ENCODE measurements around the gene JSRP1. TPM values are rescaled to one million over a fixed set of nuclear protein-coding genes. Genes with fewer than 3 reads are reported as not detected.
A peak's percentile ranks its signal among the peaks of the same experiment; 100 is the strongest.
"Not testable (repeated sequence)": the region's sequence is repeated elsewhere in the genome, so short reads cannot be mapped to it uniquely, and the experiment has no call there.

JSRP1 gene
- total RNA-seq, 2 experiments from 2014 or later, result 0.56 to 1.2 TPM

DNA sequence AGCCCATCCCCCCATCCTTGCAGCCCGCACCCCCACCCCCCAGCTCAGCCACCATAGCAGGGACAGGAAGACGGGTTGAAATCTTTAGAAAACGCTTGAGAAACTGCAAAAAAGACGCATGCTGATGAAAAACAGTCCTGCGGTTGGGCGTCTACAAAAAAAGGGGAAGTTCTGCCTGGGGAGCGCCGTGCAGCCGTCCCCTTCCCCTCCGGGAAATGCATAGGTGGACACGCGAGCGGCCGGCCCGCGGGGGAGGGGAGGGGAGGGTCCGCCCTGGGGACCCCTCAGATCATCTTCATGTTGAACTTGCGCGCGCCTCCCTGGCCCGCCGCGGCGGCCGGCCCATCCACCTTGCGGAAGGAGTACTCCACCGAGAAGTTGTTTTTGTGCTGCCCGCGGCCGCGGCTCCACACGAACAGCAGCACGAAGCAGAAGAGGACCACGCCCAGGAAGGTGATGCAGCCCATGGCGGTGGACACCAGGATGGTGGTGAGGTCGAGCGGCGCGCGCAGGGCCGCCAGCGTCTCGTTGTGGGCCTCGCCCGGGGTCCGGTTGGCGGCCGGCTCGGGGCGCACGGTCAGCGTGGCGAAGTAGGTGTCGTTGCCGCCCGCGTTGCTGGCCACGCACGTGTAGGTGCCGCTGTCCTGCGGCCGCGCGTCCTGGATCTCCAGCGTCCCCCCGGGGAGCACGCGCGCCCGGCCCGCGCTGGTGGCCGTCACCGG lies 33.7 kb upstream of the JSRP1 start:
- Mint-ChIP-seq H3K36me3 (no peaks in the 10 kb centered on the region), H3K27me3 (peaks cover 8% of the 10 kb centered on the region), H3K9me3 (no peaks in the 10 kb centered on the region), H3K27ac (no peak overlapping the region), H3K4me3 (peak overlapping the region; percentile 70), H3K4me1 (ENCODE audit: low read depth) (peaks cover 21% of the 10 kb centered on the region)
- peak; percentile 65 for DNase-seq
- intact Hi-C loops (cut with micrococcal nuclease), result no loop called here
- ChIA-PET POLR2A (interaction anchor here (1.0 kb wide), 1 partner anchor 38 kb away, joined by 4 read pairs; the partner anchor contains the start of genes LSM7 and SPPL2B), CTCF (interaction anchor here (1.0 to 1.6 kb wide), 3 partner anchors 15 to 347 kb away, joined by 3 to 10 read pairs (median 4); no protein-coding TSS in a partner anchor)

DNA sequence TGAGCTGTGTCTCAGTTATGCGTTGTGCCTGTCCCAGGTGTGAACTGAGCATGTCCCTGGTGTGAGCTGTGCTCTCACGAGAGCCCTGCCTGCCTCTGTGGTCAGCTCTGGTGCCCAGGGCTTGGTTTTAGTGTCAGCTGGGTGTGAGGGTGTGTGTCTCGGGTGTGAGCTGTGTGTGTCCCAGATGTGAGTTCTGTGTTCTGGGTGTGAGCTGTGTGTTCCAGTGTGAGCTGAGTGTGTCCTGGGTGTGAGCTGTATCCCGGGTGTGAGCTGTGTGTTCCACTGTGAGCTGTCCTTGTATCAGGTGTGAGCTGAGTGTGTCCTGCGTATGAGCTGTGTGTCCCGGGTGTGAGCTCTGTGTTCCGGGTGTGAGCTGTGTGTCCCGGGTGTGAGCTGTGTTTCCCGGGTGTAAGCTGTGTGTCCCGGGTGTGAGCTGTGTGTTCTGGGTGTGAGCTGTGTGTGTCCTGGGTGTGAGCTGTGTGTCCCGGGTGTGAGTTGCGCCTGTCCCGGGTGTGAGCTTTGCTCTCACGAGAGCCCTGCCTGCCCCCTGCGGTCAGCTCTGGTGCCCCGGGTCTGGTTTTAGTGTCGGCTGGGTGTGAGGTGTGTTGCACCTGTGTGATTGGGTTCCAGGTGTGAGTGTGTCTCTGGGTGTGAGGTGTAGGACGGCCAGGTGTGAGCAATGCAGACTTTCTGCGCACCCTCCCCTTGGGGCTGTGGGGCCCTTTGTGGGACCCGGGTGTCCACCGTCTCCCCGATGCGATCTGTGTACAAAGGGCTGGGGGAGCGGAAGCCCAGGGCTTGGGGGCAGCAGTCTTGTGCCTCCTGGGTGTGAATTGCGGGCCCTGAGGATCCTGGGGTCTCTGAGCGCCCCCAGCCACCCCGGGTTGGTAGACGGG lies 32.8 kb upstream of the JSRP1 start:
- no peak overlapping the region for H3K27ac Mint-ChIP-seq
- ChIA-PET POLR2A (interaction anchor here (0.8 to 1.0 kb wide), 2 partner anchors 39 to 264 kb away, joined by 3 to 4 read pairs; partner anchors contain the start of genes LSM7 and SPPL2B), CTCF (interaction anchor here (0.7 to 2.0 kb wide), 7 partner anchors 14 to 348 kb away, joined by 3 to 10 read pairs (median 4); no protein-coding TSS in a partner anchor)
- DNase-seq, result no peak
- intact Hi-C loops (cut with micrococcal nuclease), result no loop called here
- peak overlapping the region; percentile 70 for H3K4me3 Mint-ChIP-seq
- H3K27me3 Mint-ChIP-seq, result peaks cover 8% of the 10 kb centered on the region
- H3K9me3 Mint-ChIP-seq, result no peaks in the 10 kb centered on the region
- H3K36me3 Mint-ChIP-seq, result no peaks in the 10 kb centered on the region
- peaks cover 21% of the 10 kb centered on the region for H3K4me1 Mint-ChIP-seq (ENCODE audit: low read depth)

DNA sequence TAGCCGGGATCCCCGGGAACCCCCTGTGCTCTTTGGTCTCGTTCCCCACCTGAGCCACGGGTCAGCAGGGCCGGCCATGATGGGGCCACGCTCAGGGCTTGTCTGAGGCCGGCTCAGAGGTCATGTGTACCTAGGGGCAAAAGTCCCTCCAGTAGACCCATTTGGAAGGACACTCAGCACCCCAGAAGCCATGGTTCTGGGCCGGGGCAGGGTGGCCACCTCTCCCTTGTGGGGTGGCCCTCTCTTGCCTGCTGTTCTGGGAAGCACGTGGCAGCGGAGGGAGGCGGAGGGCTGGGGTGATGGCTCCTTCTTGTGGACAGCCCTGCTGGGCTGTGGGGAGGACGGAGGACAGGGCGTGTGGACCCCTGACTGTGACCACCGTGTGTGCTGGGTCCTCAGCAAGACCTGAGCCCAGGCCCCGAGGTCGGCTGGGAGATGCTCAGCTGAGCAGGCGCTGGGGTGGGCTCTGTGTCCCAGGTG lies 32.2 kb upstream of the JSRP1 start:
- intact Hi-C loops (cut with micrococcal nuclease), result no loop called here
- peak overlapping the region; percentile 70 for H3K4me3 Mint-ChIP-seq
- ChIA-PET POLR2A (interaction anchor here (0.8 kb wide), 1 partner anchor 265 kb away, joined by 3 read pairs; no protein-coding TSS in a partner anchor), CTCF (interaction anchor here (0.7 to 2.0 kb wide), 6 partner anchors 13 to 349 kb away, joined by 3 to 10 read pairs (median 4); no protein-coding TSS in a partner anchor)
- H3K4me1 Mint-ChIP-seq (ENCODE audit: low read depth), result peaks cover 21% of the 10 kb centered on the region
- no peaks in the 10 kb centered on the region for H3K9me3 Mint-ChIP-seq
- no peaks in the 10 kb centered on the region for H3K36me3 Mint-ChIP-seq
- DNase-seq, result no peak
- peaks cover 8% of the 10 kb centered on the region for H3K27me3 Mint-ChIP-seq
- H3K27ac Mint-ChIP-seq, result no peak overlapping the region

DNA sequence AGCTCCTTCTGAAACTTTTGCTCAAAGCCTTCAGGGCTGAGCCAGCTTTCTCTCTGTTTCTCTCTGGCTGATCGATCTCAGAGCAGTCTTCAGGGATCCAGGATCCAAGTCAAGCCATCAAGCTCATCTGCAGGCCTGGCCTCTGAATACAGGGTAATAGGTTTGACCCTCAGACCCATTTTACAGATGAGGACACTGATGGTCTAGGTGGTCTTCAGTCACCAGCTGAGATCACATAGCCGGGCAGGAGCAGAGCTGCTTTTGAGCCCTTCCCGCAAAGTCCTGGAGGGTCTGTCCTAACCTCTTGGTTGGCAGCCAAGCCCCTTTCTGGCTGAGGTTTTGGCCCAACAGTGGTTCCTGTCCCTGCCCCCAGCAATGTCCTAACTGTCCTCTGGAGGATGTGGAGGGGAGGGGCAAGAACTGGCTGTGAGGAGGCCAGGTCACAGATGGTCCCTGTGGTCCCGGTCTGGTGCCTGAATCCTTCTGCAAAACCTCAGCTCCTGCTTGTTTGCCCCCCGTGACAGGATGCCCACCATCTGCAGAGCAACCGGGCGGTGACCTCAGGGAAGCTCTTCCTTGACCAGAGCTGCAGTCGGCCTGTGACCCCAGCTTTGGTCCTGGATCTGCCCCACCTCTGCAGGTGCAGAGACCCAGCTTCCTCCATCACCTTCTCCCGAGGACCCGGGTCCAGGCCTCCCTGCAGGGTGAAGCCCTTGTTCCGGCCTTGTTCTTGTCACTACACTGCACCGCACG lies 31.5 kb upstream of the JSRP1 start:
- no peak for DNase-seq
- no peak overlapping the region for H3K27ac Mint-ChIP-seq
- H3K9me3 Mint-ChIP-seq, result no peaks in the 10 kb centered on the region
- H3K4me3 Mint-ChIP-seq, result no peak overlapping the region
- intact Hi-C loops (cut with micrococcal nuclease), result no loop called here
- CTCF ChIA-PET, result interaction anchor here (1.1 to 2.0 kb wide), 4 partner anchors 13 to 326 kb away, joined by 4 to 10 read pairs (median 6); no protein-coding TSS in a partner anchor
- POLR2A ChIA-PET, result no interaction called here
- peaks cover 8% of the 10 kb centered on the region for H3K27me3 Mint-ChIP-seq
- peaks cover 24% of the 10 kb centered on the region for H3K4me1 Mint-ChIP-seq (ENCODE audit: low read depth)
- H3K36me3 Mint-ChIP-seq, result no peaks in the 10 kb centered on the region

DNA sequence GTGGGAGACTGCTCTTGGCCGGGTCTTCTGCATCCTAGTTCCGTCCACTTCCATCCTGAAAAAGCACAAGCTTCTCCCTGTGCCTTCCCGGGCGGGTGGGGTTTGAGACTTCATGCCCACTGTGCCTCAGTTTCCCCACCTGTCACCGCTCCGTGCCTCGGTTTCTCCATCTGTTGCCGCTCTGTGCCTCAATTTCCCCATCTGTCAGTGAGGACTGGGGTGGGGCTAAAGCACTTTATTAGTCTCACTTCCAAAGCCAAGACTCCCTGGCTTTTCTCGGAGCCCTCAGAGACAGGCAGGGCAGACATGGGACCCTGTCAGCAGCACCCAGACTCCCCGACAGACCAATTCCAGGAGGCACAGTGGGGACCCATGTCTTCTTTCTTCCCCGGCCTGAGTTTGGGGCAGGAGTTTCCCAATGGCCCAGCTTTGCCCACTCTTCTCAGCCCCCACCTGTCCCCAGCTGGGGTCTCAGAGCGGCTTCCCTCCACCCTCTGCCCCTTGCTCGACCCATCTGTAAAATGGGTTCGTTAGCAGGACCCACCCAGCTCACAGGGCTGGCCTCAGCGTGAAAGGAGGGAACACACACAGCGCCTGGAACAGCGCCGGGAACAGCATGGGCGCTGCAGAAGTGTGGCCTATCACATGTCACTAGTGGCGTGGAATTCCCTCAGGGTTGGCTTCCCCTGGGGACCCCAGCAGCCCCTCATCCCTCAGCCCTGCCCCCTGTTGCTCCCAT lies 30.4 kb upstream of the JSRP1 start:
- intact Hi-C loops (cut with micrococcal nuclease), result no loop called here
- POLR2A ChIA-PET, result no interaction called here
- CTCF ChIA-PET, result interaction anchor here (0.7 to 1.1 kb wide), 4 partner anchors 13 to 106 kb away, joined by 3 to 4 read pairs (median 3); no protein-coding TSS in a partner anchor
- no peak for DNase-seq
- no peaks in the 10 kb centered on the region for H3K9me3 Mint-ChIP-seq
- H3K36me3 Mint-ChIP-seq, result no peaks in the 10 kb centered on the region
- no peak overlapping the region for H3K4me3 Mint-ChIP-seq
- no peak overlapping the region for H3K27ac Mint-ChIP-seq
- H3K27me3 Mint-ChIP-seq, result peaks cover 8% of the 10 kb centered on the region
- H3K4me1 Mint-ChIP-seq (ENCODE audit: low read depth), result peaks cover 35% of the 10 kb centered on the region

DNA sequence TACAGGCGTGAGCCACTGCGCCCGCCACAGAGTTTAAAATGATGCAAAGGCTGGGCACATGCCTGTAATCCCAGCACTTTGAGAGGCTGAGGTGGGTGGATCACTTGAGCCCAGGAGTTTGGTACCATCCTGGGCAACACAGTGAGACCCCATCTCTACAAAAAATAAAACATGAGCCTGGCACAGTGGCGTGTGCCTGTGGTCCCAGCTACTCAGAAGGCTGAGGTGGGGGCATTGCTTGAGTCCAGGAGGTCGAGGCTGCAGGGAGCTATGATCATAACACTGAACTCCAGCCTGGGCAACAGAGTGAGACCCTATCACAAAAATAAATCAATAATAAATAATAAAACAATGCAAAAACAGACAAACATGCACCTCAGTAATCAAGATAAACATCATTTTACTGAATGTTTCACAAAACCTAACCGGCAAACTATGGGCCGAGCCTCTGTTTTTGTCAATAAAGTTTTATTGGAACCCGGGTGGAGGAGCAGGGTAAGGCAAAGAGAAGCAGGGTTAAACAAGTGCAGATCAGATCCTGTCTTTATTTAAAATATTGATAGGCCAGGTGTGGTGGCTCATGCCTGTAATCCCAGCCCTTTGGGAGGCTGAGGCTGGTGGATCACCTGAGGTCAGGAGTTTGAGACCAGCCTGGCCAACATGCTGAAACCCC lies 27.8 kb upstream of the JSRP1 start:
- no peak for DNase-seq
- ChIA-PET POLR2A (no interaction called here), CTCF (no interaction called here)

DNA sequence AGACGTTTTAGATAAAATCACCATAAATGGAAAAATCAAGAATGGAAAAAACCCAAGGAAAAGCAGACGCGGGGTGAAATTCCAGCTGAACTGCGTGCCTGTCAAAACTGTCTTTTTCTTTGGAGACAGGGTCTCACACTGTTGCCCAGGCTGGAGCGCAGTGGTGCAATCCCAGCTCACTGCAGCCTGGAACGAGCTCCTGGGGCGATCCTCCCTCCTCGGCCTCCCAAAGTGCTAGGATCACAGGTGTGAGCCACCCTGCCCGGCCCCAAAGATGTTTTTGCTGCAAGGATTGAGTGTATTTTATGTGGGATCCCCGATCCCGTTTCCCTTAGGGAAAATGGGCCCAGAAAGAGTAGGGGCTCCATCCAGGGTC lies 26.6 kb upstream of the JSRP1 start:
- Mint-ChIP-seq H3K36me3 (no peaks in the 10 kb centered on the region), H3K4me3 (no peak overlapping the region), H3K27ac (no peak overlapping the region), H3K9me3 (no peaks in the 10 kb centered on the region), H3K4me1 (ENCODE audit: low read depth) (peaks cover 15% of the 10 kb centered on the region), H3K27me3 (no peaks in the 10 kb centered on the region)
- ChIA-PET POLR2A (no interaction called here), CTCF (interaction anchor here (1.2 kb wide), 1 partner anchor 328 kb away, joined by 4 read pairs; no protein-coding TSS in a partner anchor)
- no peak for DNase-seq
- intact Hi-C loops (cut with micrococcal nuclease), result no loop called here

More for the DNA sequence above, 27.8 kb upstream of the JSRP1 start:
- Mint-ChIP-seq H3K4me1 (ENCODE audit: low read depth) (peaks cover 21% of the 10 kb centered on the region), H3K9me3 (no peaks in the 10 kb centered on the region), H3K36me3 (no peaks in the 10 kb centered on the region), H3K27ac (no peak overlapping the region), H3K4me3 (no peak overlapping the region), H3K27me3 (peaks cover 3% of the 10 kb centered on the region)
- intact Hi-C loops (cut with micrococcal nuclease), result no loop called here

DNA sequence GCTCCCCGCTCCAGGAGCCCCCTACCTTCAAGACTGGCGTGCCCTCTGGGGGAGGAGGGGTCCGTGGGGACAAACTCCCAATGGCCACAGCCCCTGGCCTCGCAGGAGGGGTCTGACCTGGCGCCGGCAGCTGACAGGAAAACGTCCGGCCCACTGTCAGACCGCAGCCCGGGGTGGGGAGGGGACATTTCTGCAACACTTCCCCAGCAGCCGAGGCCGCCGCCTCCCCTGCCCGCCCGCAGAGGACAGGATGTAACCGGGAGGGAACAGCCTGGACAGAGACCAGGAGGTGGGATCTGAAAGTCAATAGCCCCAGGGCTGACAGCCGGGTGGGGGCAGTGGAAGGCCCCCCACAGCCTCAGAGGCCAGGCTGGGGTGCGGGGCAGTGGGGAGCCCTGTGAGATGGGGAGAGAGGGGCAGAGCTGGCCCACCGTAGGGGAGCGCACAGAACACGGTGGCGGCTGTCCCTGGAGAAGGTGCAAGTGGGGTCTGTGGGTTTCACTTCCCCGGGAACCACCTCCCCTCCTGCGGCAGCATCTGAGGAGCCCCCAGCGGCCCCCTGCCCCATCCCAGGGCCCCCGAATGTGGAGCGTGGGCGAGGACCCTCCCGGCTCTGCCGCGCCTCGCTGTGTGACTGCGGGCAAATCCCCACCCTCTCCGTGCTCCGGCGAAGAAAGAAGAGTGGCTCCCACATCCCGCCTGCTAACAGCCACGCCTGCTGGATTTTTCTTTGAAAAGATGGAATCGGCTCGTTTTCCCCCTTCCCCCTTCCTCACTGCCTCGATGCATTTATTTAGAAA lies 26.0 kb upstream of the JSRP1 start, which contains the start of gene PEAK3:
Gene PEAK3 (minus strand): TSS at position 114 of the 800 bp plus-strand sequence. CDS start 1,244 bp downstream, outside the sequence.
- intact Hi-C loops (cut with micrococcal nuclease), result no loop called here
- no peaks in the 10 kb centered on the region for H3K27me3 Mint-ChIP-seq
- CTCF ChIA-PET, result interaction anchor here (1.2 kb wide), 1 partner anchor 329 kb away, joined by 4 read pairs; no protein-coding TSS in a partner anchor
- peak within 1 kb of the TSS; percentile 32 for H3K4me3 Mint-ChIP-seq
- peaks cover 15% of the 10 kb centered on the region for H3K4me1 Mint-ChIP-seq (ENCODE audit: low read depth)
- peak; percentile 61 for DNase-seq
- H3K27ac Mint-ChIP-seq, result no peak within 1 kb of the TSS
- no peaks in the 10 kb centered on the region for H3K9me3 Mint-ChIP-seq
- POLR2A ChIA-PET, result no interaction called here
- no peaks in the 10 kb centered on the region for H3K36me3 Mint-ChIP-seq

DNA sequence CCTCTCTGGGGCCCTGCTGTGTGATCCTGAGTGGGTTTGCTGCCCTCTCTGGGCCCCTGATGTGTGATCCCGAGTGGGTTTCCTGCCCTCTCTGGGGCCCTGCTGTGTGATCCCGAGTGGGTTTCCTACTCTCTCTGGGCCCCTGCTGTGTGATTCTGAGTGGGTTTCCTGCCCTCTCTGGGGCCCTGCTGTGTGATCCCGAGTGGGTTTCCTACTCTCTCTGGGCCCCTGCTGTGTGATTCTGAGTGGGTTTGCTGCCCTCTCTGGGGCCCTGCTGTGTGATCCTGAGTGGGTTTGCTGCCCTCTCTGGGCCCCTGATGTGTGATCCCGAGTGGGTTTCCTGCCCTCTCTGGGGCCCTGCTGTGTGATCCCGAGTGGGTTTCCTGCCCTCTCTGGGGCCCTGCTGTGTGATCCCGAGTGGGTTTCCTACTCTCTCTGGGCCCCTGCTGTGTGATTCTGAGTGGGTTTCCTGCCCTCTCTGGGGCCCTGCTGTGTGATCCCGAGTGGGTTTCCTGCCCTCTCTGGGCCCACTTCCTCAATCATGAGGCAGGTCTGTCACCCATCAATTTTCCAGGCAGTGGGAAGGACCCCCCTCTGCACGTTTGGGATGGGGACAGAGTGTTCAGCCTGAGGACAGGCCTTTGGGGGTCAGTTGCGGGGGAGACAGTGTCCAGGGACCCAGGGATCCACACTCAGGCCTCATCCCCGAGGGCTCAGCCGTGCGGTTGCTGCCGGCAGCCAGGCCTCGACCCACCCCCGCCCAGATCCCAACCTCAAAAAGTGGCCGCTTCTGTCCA lies 25.2 kb upstream of the JSRP1 start:
- CTCF ChIA-PET, result not testable (repeated sequence)

More for the DNA sequence above, 25.2 kb upstream of the JSRP1 start:
- POLR2A ChIA-PET; H3K9me3 Mint-ChIP-seq; H3K27ac Mint-ChIP-seq; H3K36me3 Mint-ChIP-seq; intact Hi-C loops (cut with micrococcal nuclease); DNase-seq; H3K27me3 Mint-ChIP-seq: not testable (repeated sequence)
- H3K4me3 Mint-ChIP-seq, result peak overlapping the region; percentile 32
- H3K4me1 Mint-ChIP-seq (ENCODE audit: low read depth), result peaks cover 15% of the 10 kb centered on the region
